HG03025 (cell line): ENCODE data around the gene CDH12.
"Not testable (repeated sequence)": the region's sequence is repeated elsewhere in the genome, so short reads cannot be mapped to it uniquely, and the experiment has no call there.

Source experiments
- ATAC-seq: cut with Tn5 transposase; IDR thresholded peaks from one replicate; pipeline ENCODE4 v1.9.1; 2021; ENCODE audit warnings: mild to moderate bottlenecking, moderate library complexity; ENCODE audit not compliant: unreplicated experiment, low FRiP score

CDH12 gene

DNA sequence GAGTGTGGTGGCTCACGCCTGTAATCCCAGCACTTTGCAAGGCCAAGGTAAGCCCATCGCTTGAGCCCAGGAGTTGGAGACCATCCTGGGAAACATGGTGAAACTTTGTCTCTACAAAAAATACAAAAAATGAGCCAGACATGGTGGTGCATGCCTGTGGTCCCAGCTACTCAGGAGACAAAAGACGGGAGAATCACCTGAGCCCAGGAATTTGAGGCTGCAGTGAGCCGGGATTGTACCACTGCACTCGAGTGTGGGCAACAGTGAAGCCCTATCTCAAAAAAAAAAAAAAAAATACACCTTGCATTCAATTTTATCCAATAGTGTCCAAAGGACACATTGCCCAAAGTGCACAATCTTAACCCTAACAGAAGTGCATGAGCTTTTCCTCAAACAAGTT, 372.8 kb downstream of the CDH12 start:
- ATAC-seq: no peak

DNA sequence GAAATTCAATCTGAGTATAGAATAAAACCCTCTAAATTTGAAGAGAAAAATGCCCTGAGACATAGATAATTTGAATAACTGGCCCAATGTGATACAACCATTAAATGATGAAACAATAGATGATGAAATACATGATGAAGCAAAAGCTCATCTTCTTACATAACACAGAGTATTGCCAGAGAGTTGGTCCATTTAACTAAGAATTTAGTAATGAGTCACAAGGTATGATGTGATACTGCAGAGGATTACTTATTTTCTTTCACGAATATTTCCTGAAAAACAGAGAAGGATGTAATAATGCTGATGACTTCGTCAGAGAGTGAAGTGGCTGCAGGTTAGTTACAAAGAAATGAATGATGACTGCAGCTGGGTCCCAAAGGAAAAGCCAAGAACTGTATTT, 379.3 kb downstream of the CDH12 start:
- no peak for ATAC-seq

DNA sequence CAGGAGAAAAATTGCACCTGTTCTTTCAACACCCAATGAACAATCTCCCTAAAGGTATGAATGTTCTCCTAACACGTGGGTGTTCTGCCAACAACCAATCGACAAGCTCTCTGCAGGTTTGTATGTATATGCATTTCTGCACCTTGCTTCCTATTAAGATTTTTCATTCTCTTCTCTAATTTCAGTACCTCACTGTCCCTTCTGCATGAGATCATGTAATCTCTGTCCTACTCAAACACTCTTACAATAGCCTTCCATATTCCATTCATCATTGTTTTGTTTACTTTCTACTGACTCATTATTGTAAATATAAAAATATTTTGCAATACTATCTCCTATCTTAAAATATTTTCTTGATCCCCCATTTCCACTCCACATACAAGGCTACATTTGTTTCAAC, 382.0 kb downstream of the CDH12 start:
- ATAC-seq: no peak

DNA sequence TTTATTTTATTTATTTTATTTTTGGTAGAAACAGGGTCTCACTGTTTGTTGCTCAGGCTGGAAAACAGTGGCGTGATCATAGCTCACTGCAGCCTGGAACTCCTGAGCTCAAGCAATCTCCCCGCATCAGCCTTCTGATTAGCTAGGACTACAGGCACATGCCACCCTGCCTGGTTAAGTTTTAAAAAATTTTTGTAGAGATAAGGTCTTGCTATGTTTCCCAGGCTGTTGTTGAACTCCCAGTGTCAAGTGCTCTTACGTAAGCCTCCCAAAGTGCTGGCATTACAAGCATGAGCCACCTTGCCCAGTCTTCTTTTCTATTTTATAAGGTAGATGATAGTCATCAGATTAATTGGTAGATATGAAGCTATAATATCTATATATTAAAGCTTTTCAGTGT, 382.7 kb downstream of the CDH12 start:
- no peak for ATAC-seq

DNA sequence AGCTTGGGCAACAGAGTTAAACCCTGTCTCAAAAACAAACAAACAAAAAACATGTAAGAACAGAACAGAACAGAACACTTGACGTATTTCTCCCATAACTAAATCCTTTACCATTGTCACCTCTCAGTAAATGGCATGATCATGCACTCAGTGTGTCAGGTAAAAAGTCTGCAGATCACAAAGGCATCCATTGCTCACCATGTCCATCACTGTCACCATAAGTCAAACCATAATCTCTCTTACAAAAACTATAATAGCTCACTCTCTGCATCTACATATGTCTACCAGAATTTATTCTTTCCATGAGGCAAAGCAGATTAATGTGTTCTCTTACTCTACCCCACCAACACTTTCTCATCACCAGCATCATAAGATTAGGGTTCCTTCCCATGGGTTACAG, 387.5 kb downstream of the CDH12 start:
- no peak for ATAC-seq

DNA sequence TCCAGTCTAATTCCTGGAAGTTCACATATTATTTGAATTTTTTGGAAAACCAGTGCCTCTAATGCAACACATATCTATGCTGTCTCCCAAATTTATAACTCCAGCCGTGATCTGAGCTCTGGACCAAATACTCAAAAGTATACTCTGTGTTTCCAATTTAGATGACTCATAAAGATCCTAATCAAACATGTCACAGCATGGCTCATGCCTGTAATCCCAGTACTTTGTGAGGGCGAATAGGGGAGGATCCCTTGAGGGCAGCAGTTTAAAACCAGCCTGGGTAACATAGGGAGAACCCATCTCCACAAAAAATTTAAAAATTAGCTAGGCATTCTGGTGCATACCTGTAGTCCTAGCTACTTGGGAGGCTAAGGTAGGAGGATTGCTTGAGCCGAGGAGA, 388.0 kb downstream of the CDH12 start:
- ATAC-seq: no peak

DNA sequence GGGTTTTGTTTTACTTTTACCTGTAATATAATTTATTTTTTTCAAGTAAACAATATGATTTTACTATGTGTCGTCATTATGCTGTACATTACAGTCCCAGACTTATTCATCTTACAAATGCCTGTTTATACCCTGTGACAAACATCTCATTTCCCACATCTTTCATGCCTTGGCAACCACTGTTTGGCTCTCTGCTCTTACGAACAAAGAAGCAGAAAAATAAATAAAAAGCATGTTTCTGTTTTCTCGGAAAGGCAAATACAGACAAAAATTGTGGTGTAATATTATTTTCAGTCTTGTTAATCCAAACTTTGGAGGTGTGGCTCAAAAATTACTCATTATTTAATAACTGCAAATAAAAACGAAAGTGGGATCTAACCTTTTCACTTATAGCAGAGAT, 393.0 kb downstream of the CDH12 start:
- ATAC-seq: no peak

DNA sequence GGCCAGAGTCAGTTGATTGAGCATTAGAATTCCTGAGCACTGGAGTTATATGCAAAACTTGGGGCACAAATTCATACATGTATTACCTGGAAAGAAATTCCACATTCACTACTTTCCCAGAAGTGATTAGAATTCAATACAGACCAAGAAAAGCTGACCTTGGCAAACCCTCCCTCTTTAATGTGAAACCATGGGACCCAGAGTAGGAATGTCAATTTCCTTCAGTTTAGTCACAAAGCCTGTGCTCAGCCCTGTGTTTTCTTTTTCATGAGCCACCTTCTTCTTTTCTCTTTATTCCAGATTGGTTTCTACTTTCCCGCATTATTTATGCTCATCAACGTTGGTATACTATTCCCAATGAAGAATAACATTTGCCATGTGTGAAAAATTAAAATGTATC, 420.2 kb downstream of the CDH12 start:
- ATAC-seq: no peak

DNA sequence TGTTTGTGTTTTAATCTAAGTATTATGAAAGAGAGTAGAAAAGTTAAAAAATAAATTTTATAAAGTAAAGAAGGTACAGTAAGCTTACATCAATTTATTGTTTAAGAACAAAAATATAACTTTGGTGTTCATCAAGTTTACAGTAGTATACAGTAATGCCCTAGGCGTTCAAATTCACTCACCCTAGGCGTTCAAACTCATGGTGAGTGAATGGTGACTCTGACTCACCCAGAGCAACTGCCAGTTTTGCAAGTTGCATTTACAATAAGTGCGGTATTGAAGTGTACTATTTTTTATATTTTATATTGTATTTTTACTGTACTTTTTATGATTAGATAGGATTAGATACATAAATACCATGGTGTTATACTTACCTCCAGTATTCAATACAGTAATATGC, 421.3 kb downstream of the CDH12 start:
- no peak for ATAC-seq

DNA sequence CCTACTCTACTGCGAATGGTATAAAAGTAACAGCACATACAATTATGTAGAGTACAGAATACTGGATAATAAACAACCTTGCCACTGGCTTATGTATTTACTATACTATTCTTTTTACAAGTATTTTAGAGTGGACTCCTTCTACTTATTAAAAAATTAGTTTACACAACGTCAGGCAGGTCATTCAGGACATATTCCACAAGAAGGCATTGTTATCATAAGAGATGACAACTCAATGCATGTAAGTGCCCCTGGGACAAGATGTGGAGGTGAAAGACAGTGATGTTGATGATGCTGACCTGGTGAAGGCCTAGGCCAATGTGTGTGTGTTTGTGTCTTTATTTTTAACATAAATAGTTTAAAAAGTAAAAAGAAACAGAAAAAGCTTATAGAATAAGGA, 421.7 kb downstream of the CDH12 start:
- no peak for ATAC-seq

DNA sequence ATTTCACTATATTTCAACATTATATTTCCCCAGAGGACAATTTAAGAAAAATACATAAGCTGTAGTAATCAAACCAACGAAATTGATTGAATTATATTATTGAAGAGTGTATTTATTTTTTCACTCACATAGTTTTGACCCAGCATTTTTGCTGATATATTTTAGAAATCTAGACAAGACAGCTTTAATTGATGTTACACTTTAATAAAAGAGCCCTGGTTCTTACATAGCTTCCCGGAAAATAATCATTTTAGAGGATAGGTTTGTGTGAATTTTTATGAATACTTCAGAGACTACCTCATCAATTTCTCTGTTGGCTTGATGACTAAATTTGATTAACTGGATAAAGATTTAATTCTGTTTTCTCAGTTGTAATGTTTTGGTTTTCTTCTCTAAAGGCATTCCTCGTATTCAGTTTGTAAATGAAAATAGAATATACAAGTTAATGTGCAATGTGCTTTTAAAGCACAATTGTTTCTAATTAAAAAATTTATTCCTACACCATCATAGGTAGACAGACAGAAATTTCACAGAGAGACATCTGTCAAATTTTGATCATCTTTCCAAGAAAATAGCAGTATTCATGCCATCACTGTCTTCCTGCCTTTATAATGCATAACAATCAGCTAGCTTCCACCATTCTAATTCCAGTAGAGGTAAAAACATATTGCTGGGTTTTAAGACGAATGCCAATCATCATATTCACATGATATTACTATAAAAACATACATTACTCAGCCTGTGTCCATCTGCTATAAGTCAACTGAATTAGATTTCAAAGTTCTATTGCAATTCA, 441.4 kb downstream of the CDH12 start:
- no peak for ATAC-seq

DNA sequence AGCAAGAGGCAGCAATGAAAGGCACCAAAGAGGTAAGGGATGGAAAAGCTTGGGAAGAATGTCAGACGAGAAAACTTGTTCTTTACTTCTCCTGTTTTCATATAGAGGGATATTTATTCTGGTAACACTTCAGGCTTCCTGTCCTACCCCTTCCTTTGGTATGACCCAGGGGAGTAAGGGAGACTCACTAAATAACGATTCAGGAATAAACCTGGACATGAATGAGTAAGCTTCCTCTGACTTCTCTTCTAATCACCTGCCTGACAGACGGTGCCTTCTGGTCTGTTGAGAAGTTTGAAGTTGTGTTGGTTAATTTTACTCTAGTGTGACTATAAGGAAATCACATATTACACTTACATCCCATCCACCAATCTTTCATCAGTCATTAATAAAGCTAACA, 461.2 kb downstream of the CDH12 start:
- no peak for ATAC-seq

DNA sequence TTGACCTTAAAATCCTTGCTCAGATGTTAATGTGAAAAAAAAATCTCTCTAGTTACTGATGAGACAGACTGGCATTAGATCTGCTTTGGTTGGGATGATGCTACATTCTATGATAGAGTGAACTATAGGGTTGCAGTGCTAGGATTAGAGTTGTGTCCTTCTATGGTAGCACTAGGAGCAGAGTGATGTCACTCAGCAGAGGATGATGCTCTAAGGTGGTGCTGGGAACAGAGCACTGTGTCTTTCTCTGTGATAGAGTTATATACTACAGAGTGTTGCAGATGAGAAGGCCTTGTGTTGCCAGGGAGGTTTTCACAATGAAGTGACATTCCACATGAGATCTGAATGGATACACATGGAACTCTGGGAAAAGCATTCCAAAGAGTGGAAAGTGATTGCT, 462.3 kb downstream of the CDH12 start:
- no peak for ATAC-seq

DNA sequence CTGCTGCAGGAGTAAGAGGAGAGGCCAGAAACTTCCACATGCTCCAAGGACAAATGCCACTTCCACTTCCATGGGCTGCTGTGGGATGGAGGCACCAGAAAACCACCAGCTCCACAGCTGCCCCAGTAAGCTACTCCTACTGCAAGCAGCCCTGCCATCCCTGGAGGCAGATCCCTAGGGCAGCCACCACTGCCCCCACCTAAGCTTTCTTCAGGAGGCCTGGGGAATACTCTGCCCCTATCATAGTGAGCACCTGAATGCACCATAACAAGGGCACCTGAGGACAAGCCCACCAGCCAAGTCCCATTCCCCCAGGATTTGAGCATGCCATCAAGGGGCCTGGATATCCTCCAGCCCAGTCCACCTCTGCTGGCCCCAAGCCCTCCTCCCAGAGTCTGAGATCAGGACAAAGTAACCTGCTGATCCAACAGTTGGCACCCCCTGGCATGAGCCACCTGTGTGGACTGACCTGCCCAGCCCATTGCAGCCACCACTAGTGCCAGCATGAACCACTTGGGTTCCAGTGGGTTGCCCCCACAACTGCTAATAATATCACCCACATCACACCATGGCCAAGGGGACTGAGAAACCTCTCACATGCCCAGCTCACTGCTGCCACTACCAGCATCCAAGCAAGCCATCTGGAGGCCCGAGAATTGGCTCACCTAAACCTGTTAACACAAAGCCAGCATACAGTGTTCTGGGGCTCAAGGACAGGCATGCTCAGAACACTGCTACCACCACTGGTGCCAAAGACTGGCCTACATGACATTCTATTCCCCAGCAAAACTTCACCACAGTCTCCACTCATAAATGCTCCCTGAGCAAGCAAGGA, 480.1 kb downstream of the CDH12 start:
- ATAC-seq: no peak

DNA sequence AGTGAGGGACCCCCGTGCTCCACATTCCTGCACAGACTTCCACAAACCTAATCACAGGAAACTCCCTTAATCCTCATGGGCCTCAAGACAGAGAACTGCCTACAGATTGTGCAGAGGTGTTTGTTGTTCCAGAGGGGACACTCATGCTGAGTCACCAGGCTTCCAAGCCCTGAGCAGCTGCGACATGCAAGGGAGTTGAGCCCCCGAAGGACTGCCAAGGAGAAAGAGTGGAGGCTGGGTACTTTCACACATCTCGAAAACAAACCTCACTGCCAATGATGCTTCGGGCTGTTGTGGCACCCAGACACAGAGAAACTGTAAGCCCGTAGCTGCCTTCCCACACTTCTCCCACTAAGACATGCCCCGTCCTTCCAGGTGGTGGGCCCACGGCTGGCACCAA, 480.8 kb downstream of the CDH12 start:
- ATAC-seq: no peak

DNA sequence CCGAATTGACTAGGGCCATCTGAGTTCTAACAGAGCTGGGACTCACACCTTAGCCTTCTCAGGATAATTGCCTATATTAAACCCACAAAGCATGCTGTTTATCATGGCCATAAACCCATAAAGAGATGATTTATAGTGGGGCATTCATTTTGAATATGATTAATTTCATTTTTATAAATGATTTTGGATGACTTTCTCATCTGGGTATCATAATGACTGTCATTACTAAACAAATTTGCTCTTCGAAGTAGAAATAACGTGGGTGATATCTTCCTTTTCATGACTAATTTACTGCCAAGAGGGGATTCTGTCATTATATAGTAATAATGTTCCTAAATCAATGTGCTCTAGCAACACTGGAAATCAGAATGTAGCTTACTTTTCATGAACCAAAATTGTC, 498.2 kb downstream of the CDH12 start:
- ATAC-seq: no peak

DNA sequence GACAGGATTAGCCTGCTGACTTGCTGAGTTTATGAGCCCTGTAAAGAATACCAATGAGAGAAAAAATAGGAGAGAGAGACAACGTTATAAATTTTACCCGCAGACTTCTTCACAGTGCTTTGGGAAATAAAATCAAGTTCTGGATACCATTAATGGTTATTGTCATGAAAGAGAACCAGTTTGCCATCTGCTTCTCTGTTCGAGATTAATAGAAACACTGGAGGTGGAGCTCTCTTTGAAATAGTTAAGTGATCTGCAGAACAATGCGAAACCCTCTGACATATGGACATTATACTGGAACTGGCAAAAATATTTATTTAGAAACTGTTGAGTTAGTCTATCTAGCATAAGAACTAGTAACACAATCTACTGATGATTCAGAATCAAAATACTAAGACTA, 500.7 kb downstream of the CDH12 start:
- no peak for ATAC-seq

DNA sequence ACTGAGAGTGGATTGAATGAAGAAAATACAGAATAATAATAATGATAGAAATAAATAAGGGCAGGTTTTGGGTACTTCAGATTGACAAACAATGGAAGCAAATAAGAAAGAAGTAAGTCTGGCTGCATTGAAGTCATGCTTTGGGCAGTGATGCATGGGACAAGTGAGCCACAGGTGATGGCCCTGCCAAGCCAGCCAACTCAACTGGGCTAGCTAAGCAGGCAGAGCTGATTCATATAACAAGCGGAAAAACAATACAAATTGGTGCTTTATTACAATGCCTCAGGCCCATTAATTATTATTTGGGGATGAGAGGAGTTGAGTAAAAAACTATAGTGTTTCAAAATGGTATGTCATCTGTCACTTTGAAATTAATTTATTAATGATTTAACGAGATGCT, 502.0 kb downstream of the CDH12 start:
- ATAC-seq: no peak

DNA sequence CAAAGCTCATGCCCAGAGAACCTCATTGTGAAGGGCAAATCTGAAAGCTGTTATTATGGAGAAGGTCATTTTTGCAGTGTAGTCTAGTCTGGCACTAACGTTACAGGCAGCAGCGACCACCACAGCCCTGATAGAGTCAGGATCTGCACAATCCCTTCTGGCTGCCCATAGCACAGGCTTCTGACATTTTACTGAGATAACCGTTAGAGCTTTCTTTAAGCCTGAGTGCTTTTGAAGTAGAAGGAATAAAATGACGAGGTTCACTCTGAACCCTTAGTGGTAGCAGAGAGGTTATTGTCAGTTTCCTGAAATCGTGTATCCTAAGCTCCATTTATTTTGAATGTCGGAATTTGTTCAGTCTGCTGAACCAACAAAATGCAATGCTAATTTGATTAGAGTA, 505.1 kb downstream of the CDH12 start:
- no peak for ATAC-seq

DNA sequence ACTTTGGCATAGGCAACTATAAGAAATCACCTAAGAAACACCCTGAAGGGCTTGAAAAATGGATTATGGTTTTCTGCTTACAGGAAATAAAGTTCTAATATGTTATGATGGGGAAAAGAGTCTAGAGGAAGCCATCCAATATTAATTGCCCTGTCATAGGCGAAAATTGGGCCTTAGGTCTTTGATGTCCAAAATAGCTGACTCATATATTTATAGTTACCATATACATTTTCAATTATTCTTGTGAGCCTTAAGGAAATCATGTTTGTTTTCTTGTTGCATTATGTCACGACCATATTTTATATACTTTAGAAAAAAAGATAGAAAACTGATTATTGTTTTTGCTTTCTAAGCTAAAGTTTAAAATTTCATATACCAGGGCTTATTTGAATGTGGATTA, 509.1 kb downstream of the CDH12 start:
- no peak for ATAC-seq

DNA sequence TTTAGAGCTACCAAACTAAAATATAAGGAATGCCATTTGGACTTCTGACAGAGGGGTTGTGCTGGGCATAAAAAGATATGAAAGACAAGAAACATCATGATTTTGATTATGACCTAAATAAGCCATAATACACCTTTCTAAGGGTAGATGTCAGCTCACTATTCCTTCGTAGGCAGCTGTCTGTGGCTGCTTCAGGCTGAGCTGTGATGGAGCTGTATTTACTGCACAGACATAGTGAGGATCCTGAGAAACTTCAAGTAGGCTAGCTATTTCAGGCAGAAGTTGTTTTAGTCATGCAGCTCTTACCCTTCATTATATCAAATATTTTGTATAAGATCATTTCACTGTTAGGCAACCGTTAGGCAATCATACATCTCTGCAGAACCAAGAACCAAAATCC, 511.7 kb downstream of the CDH12 start:
- ATAC-seq: no peak

DNA sequence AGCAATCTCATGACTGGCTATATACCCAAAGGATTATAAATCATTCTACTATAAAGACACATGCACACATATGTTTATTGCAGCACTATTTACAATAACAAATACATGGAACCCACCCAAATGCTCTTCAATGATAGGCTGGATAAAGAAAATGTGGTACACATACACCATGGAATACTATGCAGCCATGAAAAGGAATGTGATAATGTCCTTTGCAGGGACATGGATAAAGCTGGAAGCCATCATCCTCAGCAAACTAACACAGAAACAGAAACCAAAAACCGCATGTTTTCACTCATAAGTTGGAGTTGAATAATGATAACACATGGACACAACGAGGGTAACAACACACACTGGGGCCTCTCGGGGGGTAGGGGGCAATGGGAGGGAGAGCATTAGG, 520.2 kb downstream of the CDH12 start:
- not testable (repeated sequence) for ATAC-seq
